GM18505 (cell line): ENCODE results near the gene OR2T6.

Experiments used
- ATAC-seq: cut with Tn5 transposase; IDR thresholded peaks from one replicate; pipeline ENCODE4 v1.9.1; 2021; ENCODE audit not compliant: unreplicated experiment
- POLR2A ChIP-seq: IDR thresholded peaks from 4 replicates; pipeline ENCODE4 v1.6.1; 2011; ENCODE audit warnings: borderline replicate concordance; ENCODE audit not compliant: insufficient read depth, insufficient read length; ENCODE audit errors: extremely low read depth

OR2T6 gene

GRCh38 chr1:248375446-248375845 is at the start of gene OR2T6:
OR2T6 (plus strand) TSS chr1:248375746; CDS start chr1:248387609, 11,863 bp downstream.
- no peak for ATAC-seq
- no peak for TF ChIP-seq POLR2A

- ATAC-seq: no peak
- TF ChIP-seq POLR2A: no peak
Observed at GRCh38 chr1:248343451-248343850, 32.1 kb upstream of the OR2T6 start.

- ATAC-seq: no peak
Observed at GRCh38 chr1:248348475-248348874, 27.1 kb upstream of the OR2T6 start, which contains the start of gene OR14C36. OR14C36 (plus strand) TSS chr1:248348775; CDS start chr1:248348775, 0 bp downstream.

GRCh38 chr1:248359415-248359814 is 16.1 kb upstream of the OR2T6 start:
- TF ChIP-seq POLR2A: no peak
- no peak for ATAC-seq

More at GRCh38 chr1:248348475-248348874, 27.1 kb upstream of the OR2T6 start, which contains the start of gene OR14C36:
- TF ChIP-seq POLR2A: no peak

- ATAC-seq: no peak
- no peak for TF ChIP-seq POLR2A
Observed at GRCh38 chr1:248361121-248361715, 14.3 kb upstream of the OR2T6 start, which contains the start of gene OR2T4. OR2T4 (plus strand) TSS chr1:248361665; CDS start chr1:248361665, 0 bp downstream.

- no peak for ATAC-seq
- no peak for TF ChIP-seq POLR2A
Observed at GRCh38 chr1:248366609-248367008, 8.9 kb upstream of the OR2T6 start.

GRCh38 chr1:248372394-248372793 is 3.2 kb upstream of the OR2T6 start:
- no peak for TF ChIP-seq POLR2A
- no peak for ATAC-seq

GRCh38 chr1:248373761-248374160 is 1.8 kb upstream of the OR2T6 start:
- TF ChIP-seq POLR2A: no peak
- ATAC-seq: no peak

- ATAC-seq: no peak
Observed at GRCh38 chr1:248376916-248377315, 1.4 kb downstream of the OR2T6 start.

GRCh38 chr1:248380854-248381253 is 5.3 kb downstream of the OR2T6 start:
- ATAC-seq: no peak
- no peak for TF ChIP-seq POLR2A

More at GRCh38 chr1:248376916-248377315, 1.4 kb downstream of the OR2T6 start:
- no peak for TF ChIP-seq POLR2A

GRCh38 chr1:248388426-248388825 is 12.9 kb downstream of the OR2T6 start:
- no peak for TF ChIP-seq POLR2A
- no peak for ATAC-seq

GRCh38 chr1:248393050-248393449 is 17.5 kb downstream of the OR2T6 start:
- no peak for ATAC-seq
- no peak for TF ChIP-seq POLR2A

GRCh38 chr1:248402748-248403147 is 27.2 kb downstream of the OR2T6 start, which contains the start of gene OR2T1:
OR2T1 (plus strand) TSS chr1:248403048; CDS start chr1:248406148, 3,100 bp downstream.
- no peak for ATAC-seq
- no peak for TF ChIP-seq POLR2A

- no peak for ATAC-seq
- no peak for TF ChIP-seq POLR2A
Observed at GRCh38 chr1:248404024-248404423, 28.5 kb downstream of the OR2T6 start.
